ENCODE results near the gene MORF4L2. TPM values are rescaled to one million over a fixed set of nuclear protein-coding genes. Genes with fewer than 3 reads are reported as not detected.

The MORF4L2 gene
- total and polyA plus RNA-seq, 2 of the 8 experiments (the other 6 are each of a cell fraction or from before 2014, with no cell fraction given), result 235 to 373 TPM

DNA sequence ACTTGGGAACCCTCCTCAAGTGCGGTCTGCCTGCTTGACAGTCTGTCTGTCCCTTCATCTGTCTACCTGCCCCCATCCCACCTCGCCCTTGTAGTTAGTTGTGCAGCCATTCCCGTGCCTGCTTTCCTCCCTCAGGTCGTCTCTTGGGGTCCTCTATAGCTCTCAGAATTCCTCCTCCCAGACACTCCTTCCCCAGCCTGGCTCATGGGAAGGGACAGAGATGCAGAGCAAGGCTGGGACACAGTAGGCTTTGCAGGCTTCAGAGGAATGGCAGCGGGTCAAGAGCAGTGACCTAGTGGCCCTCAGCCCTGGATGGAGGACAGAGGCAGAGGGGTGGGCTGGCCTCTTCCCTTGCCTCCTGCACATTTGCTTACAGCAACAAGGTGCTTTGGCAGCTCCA, 42.5 kb upstream of the MORF4L2 start (continued):
- TF ChIP-seq NRF1 (IDR thresholded peaks at IDR 0.05; ENCODE audit: low read depth, low read length), result no peak
- TF ChIP-seq, protein P1, sequence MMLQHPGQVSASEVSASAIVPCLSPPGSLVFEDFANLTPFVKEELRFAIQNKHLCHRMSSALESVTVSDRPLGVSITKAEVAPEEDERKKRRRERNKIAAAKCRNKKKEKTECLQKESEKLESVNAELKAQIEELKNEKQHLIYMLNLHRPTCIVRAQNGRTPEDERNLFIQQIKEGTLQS (IDR thresholded peaks at IDR 0.05; ENCODE audit: insufficient read depth, low read depth, low read length), result no peak
- no peak for TF ChIP-seq CBX8 (IDR thresholded peaks at IDR 0.05; ENCODE audit: borderline replicate concordance, low read depth, low read length)
- no peak for TF ChIP-seq CEBPB (IDR thresholded peaks at IDR 0.05; ENCODE audit: low read depth, low read length)
- TF ChIP-seq, protein P2, sequence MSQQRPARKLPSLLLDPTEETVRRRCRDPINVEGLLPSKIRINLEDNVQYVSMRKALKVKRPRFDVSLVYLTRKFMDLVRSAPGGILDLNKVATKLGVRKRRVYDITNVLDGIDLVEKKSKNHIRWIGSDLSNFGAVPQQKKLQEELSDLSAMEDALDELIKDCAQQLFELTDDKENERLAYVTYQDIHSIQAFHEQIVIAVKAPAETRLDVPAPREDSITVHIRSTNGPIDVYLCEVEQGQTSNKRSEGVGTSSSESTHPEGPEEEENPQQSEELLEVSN (IDR thresholded peaks at IDR 0.05), result no peak
